ENCODE results near the gene PEX16.

PEX16 gene

GRCh38 chr11:45948356-45948755, 30.7 kb upstream of the PEX16 start:
- TF ChIP-seq, protein P1, sequence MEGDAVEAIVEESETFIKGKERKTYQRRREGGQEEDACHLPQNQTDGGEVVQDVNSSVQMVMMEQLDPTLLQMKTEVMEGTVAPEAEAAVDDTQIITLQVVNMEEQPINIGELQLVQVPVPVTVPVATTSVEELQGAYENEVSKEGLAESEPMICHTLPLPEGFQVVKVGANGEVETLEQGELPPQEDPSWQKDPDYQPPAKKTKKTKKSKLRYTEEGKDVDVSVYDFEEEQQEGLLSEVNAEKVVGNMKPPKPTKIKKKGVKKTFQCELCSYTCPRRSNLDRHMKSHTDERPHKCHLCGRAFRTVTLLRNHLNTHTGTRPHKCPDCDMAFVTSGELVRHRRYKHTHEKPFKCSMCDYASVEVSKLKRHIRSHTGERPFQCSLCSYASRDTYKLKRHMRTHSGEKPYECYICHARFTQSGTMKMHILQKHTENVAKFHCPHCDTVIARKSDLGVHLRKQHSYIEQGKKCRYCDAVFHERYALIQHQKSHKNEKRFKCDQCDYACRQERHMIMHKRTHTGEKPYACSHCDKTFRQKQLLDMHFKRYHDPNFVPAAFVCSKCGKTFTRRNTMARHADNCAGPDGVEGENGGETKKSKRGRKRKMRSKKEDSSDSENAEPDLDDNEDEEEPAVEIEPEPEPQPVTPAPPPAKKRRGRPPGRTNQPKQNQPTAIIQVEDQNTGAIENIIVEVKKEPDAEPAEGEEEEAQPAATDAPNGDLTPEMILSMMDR (conservative IDR thresholded peaks at IDR 0.05; ENCODE audit: low read depth, low read length), result no peak
- no peak for DNase-seq (ENCODE audit: low read depth)
- no peak overlapping the region for H3K4me3 ChIP-seq (ENCODE audit: low read length)

GRCh38 chr11:45947885-45948284, 30.2 kb upstream of the PEX16 start:
- no peak overlapping the region for H3K4me3 ChIP-seq (ENCODE audit: low read length)
- DNase-seq (ENCODE audit: low read depth), result no peak
- TF ChIP-seq, protein P1 (conservative IDR thresholded peaks at IDR 0.05; ENCODE audit: low read depth, low read length), result no peak

GRCh38 chr11:45945397-45945999, 27.8 kb upstream of the PEX16 start:
- TF ChIP-seq, protein P1 (conservative IDR thresholded peaks at IDR 0.05; ENCODE audit: low read depth, low read length), result no peak
- no peak overlapping the region for H3K4me3 ChIP-seq (ENCODE audit: low read length)
- DNase-seq (ENCODE audit: low read depth), result no peak

- no peak overlapping the region for H3K4me3 ChIP-seq (ENCODE audit: low read length)
- DNase-seq (ENCODE audit: low read depth), result no peak
- TF ChIP-seq, protein P1 (conservative IDR thresholded peaks at IDR 0.05; ENCODE audit: low read depth, low read length), result no peak
These were observed 24.7 kb upstream of the PEX16 start for GRCh38 chr11:45942381-45942780.

GRCh38 chr11:45941285-45941684, 23.6 kb upstream of the PEX16 start:
- no peak for DNase-seq (ENCODE audit: low read depth)
- no peak overlapping the region for H3K4me3 ChIP-seq (ENCODE audit: low read length)
- TF ChIP-seq, protein P1 (conservative IDR thresholded peaks at IDR 0.05; ENCODE audit: low read depth, low read length), result no peak

GRCh38 chr11:45939836-45940235, 22.2 kb upstream of the PEX16 start:
- TF ChIP-seq, protein P1 (conservative IDR thresholded peaks at IDR 0.05; ENCODE audit: low read depth, low read length), result no peak
- H3K4me3 ChIP-seq (ENCODE audit: low read length), result no peak overlapping the region
- DNase-seq (ENCODE audit: low read depth), result no peak

DNA sequence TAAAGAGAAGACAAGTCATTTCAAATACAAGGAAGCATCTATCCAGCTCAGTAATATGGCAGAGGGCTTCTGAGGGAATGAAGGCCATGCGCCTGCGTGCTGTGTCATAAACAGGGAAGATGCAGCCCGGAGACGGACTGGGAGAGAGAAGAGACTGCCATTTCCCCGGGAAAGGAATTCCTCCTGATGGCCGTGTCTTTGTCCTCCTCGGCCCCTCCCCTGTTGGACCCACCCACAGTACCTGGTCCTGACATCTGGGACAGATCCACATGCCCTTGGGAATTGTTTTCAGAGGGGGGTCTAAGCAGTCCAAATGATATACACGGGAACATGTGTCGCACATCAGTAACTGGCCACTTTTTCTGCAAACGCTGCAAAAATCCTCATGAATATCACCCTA, 20.2 kb upstream of the PEX16 start:
- TF ChIP-seq, protein P1 (conservative IDR thresholded peaks at IDR 0.05; ENCODE audit: low read depth, low read length), result no peak
- no peak for DNase-seq (ENCODE audit: low read depth)
- H3K4me3 ChIP-seq (ENCODE audit: low read length), result no peak overlapping the region
